Esophagus squamous epithelium (tissue), 5 donors: Measurements from ENCODE around the gene LYSET. TPM values are rescaled to one million over a fixed set of nuclear protein-coding genes. Genes with fewer than 3 reads are reported as not detected.

Experiments used
- DNase-seq: peaks from one replicate; lab custom pipeline; 2025; lab: John Stamatoyannopoulos, UW
- H3K27ac ChIP-seq, 4 donors: fragments of 200-600 bp; sonication (generic); one replicate each; pipeline ENCODE4 v1.5.1; 2016 to 2019; ENCODE audit warnings: mild to moderate bottlenecking in 1 of 4
- H3K27me3 ChIP-seq, 4 donors: fragments of 200-600 bp; sonication (generic); 1 replicate in 3 of 4; 2 replicates in 1 of 4; pipeline versions ENCODE4 v1.5.1 to v1.6.0; 2017 to 2021; ENCODE audit warnings: antibody characterized with exemption in 1 of 4
- H3K36me3 ChIP-seq, 3 donors: fragments of 200-600 bp; sonication (generic); one replicate each; pipeline ENCODE4 v1.5.1; 2016 to 2019
- H3K4me1 ChIP-seq, 3 donors: fragments of 200-600 bp; sonication (generic); one replicate each; pipeline ENCODE4 v1.5.1; 2017 to 2019
- H3K4me3 ChIP-seq, 4 donors: fragments of 200-600 bp; sonication (generic); 1 replicate in 3 of 4; 2 replicates in 1 of 4; pipeline ENCODE4 v1.5.1; 2016 to 2019; ENCODE audit warnings: mild to moderate bottlenecking in 2 of 4, moderate library complexity in 1 of 4
- H3K9me3 ChIP-seq, 3 donors: fragments of 200-600 bp; sonication (generic); one replicate each; pipeline ENCODE4 v1.5.1; 2016 to 2019
- CTCF ChIP-seq, 6 experiments: fragments of 450-650 bp in 4 of 6; fragments of 200-600 bp in 2 of 6; sonication (generic) in 2 of 6; IDR thresholded peaks; one replicate each; pipeline ENCODE4 v1.5.1; 2016 to 2019; ENCODE audit warnings: antibody characterized with exemption in 6 of 6, mild to moderate bottlenecking in 4 of 6, moderate library complexity in 4 of 6
- POLR2A ChIP-seq, 4 donors: fragments of 450-650 bp; IDR thresholded peaks; one replicate each; pipeline ENCODE4 v1.6.1; 2017; ENCODE audit warnings: antibody characterized with exemption in 4 of 4, mild to moderate bottlenecking in 4 of 4, moderate library complexity in 3 of 4
- WGBS, 2 donors: methylation state at CpG; one replicate each; pipeline ENCODE4 v1.1.5; 2018; 5-methylcytosine and 5-hydroxymethylcytosine counted together
- intact Hi-C: fragments of 100-400 bp; cut with DNase I; formaldehyde crosslinking; loops from one replicate; pipeline ENCODE4 v1.15.0; 2022
- total RNA-seq, 4 donors: library from RNA; depleted of rRNA; stranded (reverse); fragments of >200 nt; gene quantifications; one replicate each; pipeline ENCODE4 v1.1.0, GENCODE V29; 2016
- donor health status: DM: yes; HTN: yes; CAD: no.

The LYSET gene
- total RNA-seq, 4 donors from 2014 or later = 1.4 to 6.5 (median 4.7) TPM

- Histone ChIP-seq H3K9me3 (no peaks in the 10 kb centered on the region), H3K36me3 (peaks cover 6 to 99% (median 17%) of the 10 kb centered on the region in 3 donors), H3K4me3 (no peak overlapping the region), H3K27ac (no peak overlapping the region), H3K27me3 (no peaks in the 10 kb centered on the region), H3K4me1 (no peaks in the 10 kb centered on the region)
- intact Hi-C loops = no loop called here
- DNase-seq = no peak
- 95 to 96% methylated on average over 4 to 14 of the region's 27 CpGs for WGBS, 2 donors
- TF ChIP-seq POLR2A (IDR thresholded peaks at IDR 0.05) (no peak), CTCF (IDR thresholded peaks at IDR 0.05) (no peak)
Measured at GRCh38 chr14:93223565-93223964, 38.4 kb downstream of the LYSET start.

- no peak overlapping the region for H3K27ac ChIP-seq
- peaks cover 0 to 16% (median 0%) of the 10 kb centered on the region in 3 donors for H3K4me1 ChIP-seq
- peaks cover 0 to 56% (median 6%) of the 10 kb centered on the region in 3 donors for H3K36me3 ChIP-seq
- H3K27me3 ChIP-seq = no peaks in the 10 kb centered on the region
- no peak overlapping the region for H3K4me3 ChIP-seq
- no peaks in the 10 kb centered on the region for H3K9me3 ChIP-seq
- DNase-seq = no peak
- TF ChIP-seq CTCF (IDR thresholded peaks at IDR 0.05) (no peak), POLR2A (IDR thresholded peaks at IDR 0.05) (no peak)
- WGBS, 2 donors = 89 to 99% methylated on average over 7 to 8 of the region's 8 CpGs
- intact Hi-C loops = no loop called here
Measured at GRCh38 chr14:93228550-93228949, 43.4 kb downstream of the LYSET start.

- WGBS, 2 donors = 88 to 92% methylated on average over 15 to 16 of the region's 16 CpGs
- H3K4me3 ChIP-seq = no peak overlapping the region
- peaks cover 0 to 36% (median 6%) of the 10 kb centered on the region in 3 donors for H3K36me3 ChIP-seq
- no peaks in the 10 kb centered on the region for H3K9me3 ChIP-seq
- no peaks in the 10 kb centered on the region for H3K27me3 ChIP-seq
- TF ChIP-seq POLR2A (IDR thresholded peaks at IDR 0.05) = no peak
- TF ChIP-seq CTCF (IDR thresholded peaks at IDR 0.05) = no peak
- intact Hi-C loops = no loop called here
- H3K27ac ChIP-seq = no peak overlapping the region
- H3K4me1 ChIP-seq = peaks cover 0 to 16% (median 0%) of the 10 kb centered on the region in 3 donors
- no peak for DNase-seq
Measured at GRCh38 chr14:93230539-93230938, 45.4 kb downstream of the LYSET start.

- 15 to 50% methylated on average over 33 to 39 of the region's 39 CpGs for WGBS, 2 donors
- no peaks in the 10 kb centered on the region for H3K27me3 ChIP-seq
Measured at GRCh38 chr14:93231129-93231979, 46.2 kb downstream of the LYSET start.

More at GRCh38 chr14:93231129-93231979, 46.2 kb downstream of the LYSET start:
- Histone ChIP-seq H3K4me3 (peak overlapping the region; percentile 16 to 61 (median 28)), H3K4me1 (peaks cover 0 to 16% (median 0%) of the 10 kb centered on the region in 3 donors), H3K27ac (no peak overlapping the region), H3K9me3 (no peaks in the 10 kb centered on the region), H3K36me3 (peaks cover 0 to 28% (median 6%) of the 10 kb centered on the region in 3 donors)
- no peak for TF ChIP-seq CTCF (IDR thresholded peaks at IDR 0.05)
- no peak for TF ChIP-seq POLR2A (IDR thresholded peaks at IDR 0.05)
- no peak for DNase-seq
- intact Hi-C loops = no loop called here
